ENCODE data around the gene BBC3. TPM values are rescaled to one million over a fixed set of nuclear protein-coding genes. Genes with fewer than 3 reads are reported as not detected.

BBC3 gene
- total RNA-seq, 2 experiments from 2014 or later = 12.5 to 13.3 TPM

Other genes starting within 250 kb of the BBC3 start
- under 1 TPM; 0.52 to 0.91 TPM for gene NPAS1, start 211.4 kb downstream of the BBC3 start, total RNA-seq
- 10 to 100 TPM; 48.9 to 49.2 TPM for gene TMEM160, start 182.6 kb downstream of the BBC3 start, total RNA-seq
- gene ZC3H4, start 117.4 kb downstream of the BBC3 start, total RNA-seq = 100 to 1,000 TPM; 103 to 110 TPM
- gene SAE1, start 100.4 kb downstream of the BBC3 start, total RNA-seq = 100 to 1,000 TPM; 141 to 149 TPM
- 10 to 100 TPM; 28.4 to 29.3 TPM for gene CCDC9, start 25.3 kb upstream of the BBC3 start, total RNA-seq
- 10 to 100 TPM in 1 of 2 experiments, 1 to 10 TPM in 1; 9.8 to 10.6 TPM for gene INAFM1, start 43.7 kb upstream of the BBC3 start, total RNA-seq
- gene C5AR1, start 78.7 kb upstream of the BBC3 start, total RNA-seq = 1 to 10 TPM; 1.4 to 1.8 TPM
- gene C5AR2, start 101.0 kb upstream of the BBC3 start, total RNA-seq = not detected
- 10 to 100 TPM; 17.4 to 19.5 TPM for gene DHX34, start 118.1 kb upstream of the BBC3 start, total RNA-seq
- gene MEIS3, start 188.3 kb upstream of the BBC3 start, total RNA-seq = not detected
- gene SLC8A2, start 240.7 kb upstream of the BBC3 start, total RNA-seq = under 1 TPM; 0.37 to 0.38 TPM

All from activated naive CD8-positive, alpha-beta T cell treated with anti-CD3 and anti-CD28 coated beads for 36 hours (primary cell).